ENCODE results near the gene VPS13D. TPM values are rescaled to one million over a fixed set of nuclear protein-coding genes. Genes with fewer than 3 reads are reported as not detected.

Gene VPS13D
- polyA plus RNA-seq, 3 donors: 3.6 to 20.2 (median 5.1) TPM

DNA sequence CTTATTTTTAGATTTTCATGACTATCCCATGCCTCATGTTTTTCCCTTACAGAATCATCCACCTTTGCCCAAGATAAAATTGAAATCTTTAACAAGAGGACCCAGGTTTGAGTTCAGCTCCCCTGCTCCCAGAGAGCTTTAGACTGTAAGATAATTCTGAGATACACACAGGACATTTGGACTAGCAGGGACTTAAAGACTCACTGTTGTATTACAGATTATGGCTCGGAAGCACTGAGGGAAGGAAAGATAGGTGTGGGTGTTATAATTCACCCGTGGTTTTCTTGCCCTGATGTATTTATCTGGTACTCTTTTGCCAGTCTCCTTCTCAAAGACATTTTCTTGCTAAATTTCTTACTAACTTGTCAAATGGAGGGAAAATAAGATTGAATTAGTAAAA, 238.5 kb downstream of the VPS13D start:
- Histone ChIP-seq H3K4me2 (replicated peaks; ENCODE audit: extremely low read depth, low read length, poor library complexity, severe bottlenecking) (no peak overlapping the region), H3K27ac (ENCODE audit: low read depth in 1 of 2, low read length in 2 of 2) (no peak overlapping the region), H3K36me3 (replicated peaks in 1 of 2; ENCODE audit: control insufficient read depth in 1 of 2, insufficient read depth in 2 of 2, low read length in 2 of 2) (peaks cover 25 to 54% of the 10 kb centered on the region in 2 donors), H3K79me2 (ENCODE audit: insufficient read depth, low read length) (no peaks in the 10 kb centered on the region), H3K9me3 (replicated peaks in 1 of 2; ENCODE audit: control insufficient read depth in 1 of 2, insufficient read depth in 1 of 2, low read length in 2 of 2) (no peaks in the 10 kb centered on the region), H3K9ac (ENCODE audit: insufficient read depth, low read length, poor library complexity, severe bottlenecking) (no peak overlapping the region), H3K4me1 (ENCODE audit: control insufficient read depth in 1 of 2, insufficient read depth in 2 of 2, low read length in 2 of 2) (peaks cover 7 to 10% of the 10 kb centered on the region in 2 donors), H3K27me3 (ENCODE audit: control insufficient read depth in 2 of 2, insufficient read depth in 2 of 2, low read length in 2 of 2) (no peaks in the 10 kb centered on the region), H4K20me1 (ENCODE audit: insufficient read depth, low read length) (no peaks in the 10 kb centered on the region), H2AFZ (ENCODE audit: insufficient read depth, low read depth, low read length, poor library complexity, severe bottlenecking) (no peak overlapping the region), H3K4me3 (replicated peaks in 1 of 3; ENCODE audit: low read depth in 2 of 3, low read length in 3 of 3) (no peak overlapping the region)
- intact Hi-C loops (cut with micrococcal nuclease): no loop called here
- Mint-ChIP-seq H3K27ac (no peak overlapping the region), H3K4me1 (peaks cover 13% of the 10 kb centered on the region), H3K4me3 (no peak overlapping the region), H3K9me3 (peaks cover 0 to 1% (median 0%) of the 10 kb centered on the region in 7 donors), H3K36me3 (peaks cover 39 to 51% of the 10 kb centered on the region in 2 donors), H3K27me3 (ENCODE audit: low read depth in 3 of 3) (no peaks in the 10 kb centered on the region)
- no CpG with 5 or more reads among the region's 2 CpGs for WGBS (ENCODE audit: insufficient coverage)
- TF ChIP-seq, protein P1, sequence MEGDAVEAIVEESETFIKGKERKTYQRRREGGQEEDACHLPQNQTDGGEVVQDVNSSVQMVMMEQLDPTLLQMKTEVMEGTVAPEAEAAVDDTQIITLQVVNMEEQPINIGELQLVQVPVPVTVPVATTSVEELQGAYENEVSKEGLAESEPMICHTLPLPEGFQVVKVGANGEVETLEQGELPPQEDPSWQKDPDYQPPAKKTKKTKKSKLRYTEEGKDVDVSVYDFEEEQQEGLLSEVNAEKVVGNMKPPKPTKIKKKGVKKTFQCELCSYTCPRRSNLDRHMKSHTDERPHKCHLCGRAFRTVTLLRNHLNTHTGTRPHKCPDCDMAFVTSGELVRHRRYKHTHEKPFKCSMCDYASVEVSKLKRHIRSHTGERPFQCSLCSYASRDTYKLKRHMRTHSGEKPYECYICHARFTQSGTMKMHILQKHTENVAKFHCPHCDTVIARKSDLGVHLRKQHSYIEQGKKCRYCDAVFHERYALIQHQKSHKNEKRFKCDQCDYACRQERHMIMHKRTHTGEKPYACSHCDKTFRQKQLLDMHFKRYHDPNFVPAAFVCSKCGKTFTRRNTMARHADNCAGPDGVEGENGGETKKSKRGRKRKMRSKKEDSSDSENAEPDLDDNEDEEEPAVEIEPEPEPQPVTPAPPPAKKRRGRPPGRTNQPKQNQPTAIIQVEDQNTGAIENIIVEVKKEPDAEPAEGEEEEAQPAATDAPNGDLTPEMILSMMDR (IDR thresholded peaks at IDR 0.05): no peak
- DNase-seq: no peak

DNA sequence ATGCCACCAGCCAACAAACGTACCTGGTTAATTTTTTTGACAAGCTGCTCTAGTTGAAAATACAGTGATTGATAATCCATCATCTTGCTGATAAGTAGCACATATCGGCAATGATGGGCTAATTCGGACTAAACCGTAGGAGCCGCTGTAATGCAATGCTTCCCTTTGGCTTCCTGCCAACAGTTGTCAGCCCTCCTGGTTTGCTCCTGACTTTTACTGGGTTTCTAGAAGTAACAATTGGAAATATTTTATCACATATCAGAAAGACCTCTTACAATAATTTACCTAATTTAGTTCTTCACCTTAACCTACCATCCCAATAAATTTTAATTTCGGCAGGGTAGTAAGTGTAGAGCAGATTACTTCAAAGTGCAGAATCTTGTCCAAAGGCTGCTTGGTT, 239.7 kb downstream of the VPS13D start:
- Mint-ChIP-seq H3K9me3 (peaks cover 0 to 1% (median 0%) of the 10 kb centered on the region in 7 donors), H3K27ac (no peak overlapping the region), H3K27me3 (ENCODE audit: low read depth in 3 of 3) (no peaks in the 10 kb centered on the region), H3K4me3 (no peak overlapping the region), H3K4me1 (peaks cover 21% of the 10 kb centered on the region), H3K36me3 (peaks cover 32 to 48% of the 10 kb centered on the region in 2 donors)
- Histone ChIP-seq H3K36me3 (replicated peaks in 1 of 2; ENCODE audit: control insufficient read depth in 1 of 2, insufficient read depth in 2 of 2, low read length in 2 of 2) (peaks cover 17 to 51% of the 10 kb centered on the region in 2 donors), H4K20me1 (ENCODE audit: insufficient read depth, low read length) (no peaks in the 10 kb centered on the region), H3K4me1 (ENCODE audit: control insufficient read depth in 1 of 2, insufficient read depth in 2 of 2, low read length in 2 of 2) (peaks cover 10 to 19% of the 10 kb centered on the region in 2 donors), H3K27me3 (ENCODE audit: control insufficient read depth in 2 of 2, insufficient read depth in 2 of 2, low read length in 2 of 2) (no peaks in the 10 kb centered on the region), H3K27ac (ENCODE audit: low read depth in 1 of 2, low read length in 2 of 2) (no peak overlapping the region), H3K79me2 (ENCODE audit: insufficient read depth, low read length) (no peaks in the 10 kb centered on the region), H3K9me3 (replicated peaks in 1 of 2; ENCODE audit: control insufficient read depth in 1 of 2, insufficient read depth in 1 of 2, low read length in 2 of 2) (no peaks in the 10 kb centered on the region), H3K4me2 (replicated peaks; ENCODE audit: extremely low read depth, low read length, poor library complexity, severe bottlenecking) (no peak overlapping the region), H2AFZ (ENCODE audit: insufficient read depth, low read depth, low read length, poor library complexity, severe bottlenecking) (no peak overlapping the region), H3K9ac (ENCODE audit: insufficient read depth, low read length, poor library complexity, severe bottlenecking) (no peak overlapping the region), H3K4me3 (replicated peaks in 1 of 3; ENCODE audit: low read depth in 2 of 3, low read length in 3 of 3) (no peak overlapping the region)
- TF ChIP-seq, protein P1 (IDR thresholded peaks at IDR 0.05): no peak
- 83% methylated on average over 4 of the region's 6 CpGs for WGBS (ENCODE audit: insufficient coverage)
- DNase-seq: no peak
- intact Hi-C loops (cut with micrococcal nuclease): no loop called here

Measured in CD14-positive monocyte (primary cell).